HG02852 (cell line): ENCODE results near the gene MARCHF10.

ENCODE experiments used
- ATAC-seq: cut with Tn5 transposase; IDR thresholded peaks from one replicate; pipeline ENCODE4 v1.9.1; 2021; ENCODE audit warnings: mild to moderate bottlenecking, moderate library complexity; ENCODE audit not compliant: unreplicated experiment

The MARCHF10 gene

DNA sequence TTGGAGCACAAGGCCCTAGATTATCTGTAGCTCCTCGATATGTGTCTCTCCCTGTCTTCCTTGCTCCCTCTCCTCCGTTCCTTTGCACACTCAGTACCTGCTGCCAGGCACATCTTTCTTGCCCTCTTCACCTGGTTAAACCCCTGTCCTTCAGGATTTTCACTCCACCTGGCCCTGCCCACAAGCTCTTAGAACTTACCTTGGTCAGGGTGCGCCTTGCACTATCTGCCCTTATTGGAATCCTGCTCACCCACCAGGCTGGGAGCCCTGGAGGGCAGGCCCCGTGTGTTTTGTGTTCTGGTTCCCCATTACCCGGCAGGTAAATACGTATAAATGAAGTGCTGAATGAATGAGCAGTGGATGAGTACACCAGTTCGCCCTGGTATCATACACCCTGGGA lies 54.6 kb downstream of the MARCHF10 start:
- ATAC-seq: no peak

DNA sequence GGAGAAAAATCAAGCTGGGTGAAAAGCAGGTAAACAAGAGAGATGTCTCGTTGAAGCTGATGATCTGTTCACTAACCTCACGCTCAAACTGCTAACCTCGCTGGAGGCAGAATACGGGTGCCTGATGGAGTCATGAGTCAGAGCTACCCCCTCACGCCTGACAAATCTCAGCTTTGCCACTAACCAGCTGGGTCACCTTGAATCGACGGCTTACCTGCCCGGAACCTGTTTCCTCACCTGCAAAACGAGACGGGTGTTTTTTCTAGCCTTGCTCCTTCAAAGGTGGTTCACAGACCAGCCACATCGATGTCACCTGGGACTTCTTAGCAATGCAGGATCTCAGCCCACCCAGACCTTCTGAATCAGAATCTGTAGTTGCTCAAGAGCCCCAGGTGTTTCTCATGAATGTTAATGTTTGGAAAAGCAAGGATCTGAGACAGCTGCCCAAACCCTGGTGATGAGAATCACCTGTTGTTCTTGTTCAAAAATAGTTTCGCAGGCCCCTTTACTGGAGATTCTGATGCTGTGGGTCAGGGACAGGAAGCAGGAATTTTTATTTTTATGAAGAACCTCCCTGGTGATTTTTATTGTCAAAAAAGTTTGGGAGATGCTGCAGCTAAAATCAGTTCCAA lies 56.9 kb downstream of the MARCHF10 start:
- no peak for ATAC-seq

DNA sequence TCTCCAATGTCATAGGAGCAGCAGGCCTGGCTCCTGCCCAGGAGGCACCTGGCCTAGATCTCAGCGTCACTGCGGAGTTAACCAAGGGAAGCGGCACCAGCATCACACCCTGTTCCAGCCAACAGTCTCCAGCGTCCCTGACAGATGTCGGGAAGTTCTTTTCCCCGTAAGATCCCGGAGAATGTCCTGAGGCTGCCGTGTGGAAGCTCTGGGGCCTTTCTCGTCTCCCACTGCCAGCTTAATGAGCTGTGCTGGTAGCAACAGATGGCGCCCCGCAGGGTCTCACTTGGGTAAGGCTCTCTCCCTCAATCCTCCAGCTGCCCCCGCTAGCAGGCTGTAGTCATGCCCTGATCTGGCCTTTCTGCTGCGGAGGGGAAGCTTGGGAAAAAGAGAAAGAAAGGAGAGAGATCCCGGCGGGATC lies 57.5 kb downstream of the MARCHF10 start:
- no peak for ATAC-seq

DNA sequence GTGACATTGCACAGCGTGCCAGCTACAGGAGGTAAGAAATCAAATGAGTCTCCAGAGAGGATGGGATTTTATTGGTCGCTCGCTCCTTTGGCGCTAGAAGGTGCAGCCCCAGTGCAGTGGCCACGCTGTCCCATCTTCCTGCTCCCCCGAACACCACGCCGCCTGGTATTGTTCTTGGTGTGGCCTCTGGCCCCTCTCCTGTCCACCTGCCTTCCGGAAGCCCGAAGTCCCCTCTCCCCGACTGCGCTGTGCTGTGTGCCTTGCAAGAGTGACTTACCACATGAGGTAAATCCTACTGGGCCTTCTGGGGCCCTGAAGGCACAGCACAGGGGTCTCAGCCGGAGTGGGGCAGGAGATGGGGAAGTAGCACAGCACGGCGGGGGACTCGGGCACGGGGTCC lies 58.2 kb downstream of the MARCHF10 start:
- no peak for ATAC-seq

DNA sequence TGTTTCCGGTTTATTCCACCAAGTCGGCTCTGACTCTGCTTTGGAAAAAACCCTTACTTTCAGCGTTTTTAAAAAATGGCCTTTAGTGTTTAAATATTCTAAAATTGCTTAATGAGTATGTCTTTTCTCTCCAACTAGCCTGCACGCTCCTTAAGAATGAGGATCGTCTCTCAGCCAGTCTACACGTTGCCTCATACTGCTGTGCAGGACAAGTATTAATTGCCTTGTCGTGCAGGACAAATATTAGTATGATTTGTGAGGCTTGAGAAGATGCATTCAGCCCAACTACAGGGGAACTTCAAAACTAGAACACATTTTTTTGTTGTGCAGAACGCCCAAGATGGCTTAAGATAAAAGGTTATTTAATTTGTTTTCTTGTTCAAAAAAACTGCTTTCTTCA lies 61.2 kb downstream of the MARCHF10 start:
- no peak for ATAC-seq

DNA sequence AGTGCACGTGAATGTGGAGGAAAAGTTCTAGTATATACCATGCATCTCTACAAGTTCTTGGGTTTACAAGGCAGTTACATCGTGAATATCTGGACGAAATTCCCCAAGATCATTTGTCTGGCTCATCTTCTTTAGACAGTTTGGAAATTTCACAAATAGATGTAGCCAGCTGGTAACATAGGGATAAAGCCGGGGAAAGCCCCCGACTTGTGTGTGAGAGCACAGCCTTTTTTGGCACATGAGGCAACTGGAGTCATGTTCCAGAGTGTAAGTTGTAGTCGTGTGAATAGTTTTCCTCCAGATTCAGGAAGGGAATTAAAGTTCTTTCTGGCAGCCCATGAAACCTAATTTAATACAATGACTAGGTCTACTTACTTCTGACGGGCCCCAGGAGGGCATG lies 62.3 kb downstream of the MARCHF10 start:
- ATAC-seq: no peak

DNA sequence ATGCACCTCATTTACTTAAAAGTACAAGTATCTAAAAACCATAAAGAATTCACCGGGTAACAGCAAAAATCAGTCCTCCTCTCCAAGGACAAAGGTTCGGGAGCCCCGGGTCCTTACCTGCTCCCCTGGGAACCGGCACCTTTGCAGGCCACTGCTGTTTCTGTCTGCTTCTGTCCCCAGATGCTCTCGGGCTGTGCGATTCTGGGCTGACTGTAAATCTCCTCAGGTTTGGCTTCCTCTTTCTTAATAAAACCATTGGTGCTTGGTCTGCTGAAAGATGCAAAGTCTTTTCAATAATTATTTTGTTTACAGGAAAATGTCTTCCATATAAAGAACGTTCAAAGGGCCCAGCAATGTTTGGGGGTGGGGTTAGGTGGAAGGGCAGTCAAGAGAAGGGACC lies 63.9 kb downstream of the MARCHF10 start:
- no peak for ATAC-seq

DNA sequence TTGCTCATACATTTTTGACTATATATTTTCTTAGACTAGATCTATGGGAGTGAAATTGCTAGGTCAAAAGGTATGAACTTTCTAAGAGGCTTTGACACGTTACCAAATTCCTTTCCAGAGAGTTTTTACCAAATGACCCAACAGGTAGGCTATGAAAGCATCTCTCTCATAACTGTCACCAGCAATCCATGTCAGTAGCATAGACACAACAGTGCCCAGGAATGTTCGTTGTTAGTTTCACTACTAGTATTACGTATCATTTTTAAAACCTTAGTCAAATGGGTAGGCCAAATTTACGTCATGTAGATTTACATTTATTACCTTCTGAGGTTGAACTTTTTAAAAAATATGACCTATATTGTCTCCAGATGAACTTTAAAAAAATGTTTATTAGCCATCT lies 66.8 kb downstream of the MARCHF10 start:
- ATAC-seq: peak; percentile 67

DNA sequence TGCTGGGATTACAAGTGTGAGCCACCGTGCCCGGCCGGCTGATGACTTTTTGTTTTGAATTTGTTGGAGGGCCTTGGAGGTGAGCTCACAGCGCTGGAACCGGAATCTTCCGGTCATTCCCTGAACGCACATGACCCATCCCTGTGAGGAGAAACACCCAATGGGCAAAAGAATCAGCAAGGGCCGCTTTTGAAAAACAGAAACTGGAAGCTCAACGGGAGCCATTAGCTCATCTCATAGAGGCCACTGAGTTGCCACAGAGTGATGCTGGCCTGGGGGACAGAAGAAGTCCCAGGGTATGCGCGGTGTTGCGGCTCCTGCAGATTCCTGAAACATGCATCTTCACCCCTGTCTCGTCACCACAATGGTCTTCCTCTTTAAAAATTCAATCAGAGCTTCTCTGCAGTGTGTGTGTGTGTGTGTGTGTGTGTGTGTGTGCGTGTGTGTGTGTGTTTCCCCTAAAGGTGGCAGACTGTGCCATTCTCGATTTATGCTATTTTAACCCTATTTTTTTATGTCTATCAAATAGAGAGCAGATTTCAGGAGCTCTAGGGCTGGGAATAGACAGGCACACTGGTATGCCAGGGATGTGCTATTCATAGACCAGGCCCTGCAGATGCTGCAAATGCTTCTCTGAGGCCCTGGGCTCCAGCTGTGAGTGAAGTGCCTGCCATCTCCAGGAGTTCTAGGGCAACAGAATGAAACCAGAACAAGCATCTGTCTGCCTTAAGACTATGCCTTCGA lies 68.3 kb downstream of the MARCHF10 start:
- ATAC-seq: no peak

DNA sequence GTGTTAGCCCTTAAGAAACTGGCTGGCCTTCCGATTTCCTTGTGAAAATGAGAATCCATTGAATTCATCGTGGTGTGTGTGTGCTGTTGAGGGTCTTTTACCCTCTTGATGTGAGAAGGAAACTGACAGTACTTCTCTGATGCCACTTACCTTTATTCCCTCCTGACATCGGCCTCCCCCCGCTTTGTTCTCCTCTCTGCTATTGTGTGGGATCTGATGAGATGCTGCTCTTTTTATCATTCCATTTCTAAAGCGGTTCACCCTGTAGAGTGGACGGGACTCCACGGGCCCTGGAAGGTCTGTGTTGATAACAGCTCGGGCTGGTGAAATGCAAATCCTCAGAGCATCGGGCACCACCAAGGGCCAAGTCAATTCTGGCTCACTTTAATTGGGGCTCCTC lies 69.8 kb downstream of the MARCHF10 start:
- ATAC-seq: no peak

DNA sequence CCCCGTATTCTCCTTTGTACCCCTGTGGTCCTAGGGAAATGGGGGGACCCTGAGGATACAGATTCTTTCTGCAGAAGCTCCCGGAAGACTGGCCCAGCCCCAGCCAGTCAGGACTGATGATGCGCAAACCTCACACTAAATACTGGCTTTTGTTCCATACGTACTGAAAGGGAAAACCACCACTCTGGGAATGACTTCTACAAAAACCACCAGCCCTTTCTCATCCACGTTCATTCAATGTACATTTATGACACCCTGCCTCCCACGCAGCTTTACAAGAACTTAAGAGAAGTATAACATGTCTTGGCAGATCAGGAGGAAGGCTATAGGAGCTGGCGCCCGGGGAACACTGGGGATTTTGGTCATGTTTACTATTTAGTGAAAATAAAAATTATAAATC lies 70.6 kb downstream of the MARCHF10 start:
- peak; percentile 51 for ATAC-seq

DNA sequence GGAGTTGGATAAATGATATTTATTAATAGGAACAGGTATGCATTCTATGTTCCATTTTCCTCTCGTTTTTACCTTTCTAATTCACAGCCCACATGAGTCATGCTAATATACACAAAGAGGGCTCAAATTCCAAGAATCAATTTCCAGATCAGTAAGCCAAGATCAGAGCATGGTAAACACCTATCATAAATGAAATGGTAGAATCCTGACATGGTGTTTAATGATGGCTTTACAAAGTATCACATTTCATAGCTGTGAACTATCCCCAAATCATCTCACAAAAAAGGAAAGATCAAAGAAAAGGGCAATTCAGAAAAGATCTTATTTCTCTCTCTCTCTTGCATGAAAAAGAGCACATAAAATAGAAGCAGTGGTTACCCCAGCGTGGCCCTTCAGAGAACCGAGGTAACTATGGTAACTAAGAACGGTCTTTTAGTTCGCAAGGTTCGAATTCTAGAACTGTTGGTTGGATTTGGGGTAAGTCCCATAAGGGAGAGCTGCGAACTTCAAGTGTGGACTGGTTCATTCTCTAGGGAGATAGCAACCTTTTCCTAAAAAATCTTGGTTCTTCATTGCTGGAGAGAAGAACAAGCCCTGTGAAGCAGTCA lies 73.0 kb downstream of the MARCHF10 start:
- no peak for ATAC-seq

DNA sequence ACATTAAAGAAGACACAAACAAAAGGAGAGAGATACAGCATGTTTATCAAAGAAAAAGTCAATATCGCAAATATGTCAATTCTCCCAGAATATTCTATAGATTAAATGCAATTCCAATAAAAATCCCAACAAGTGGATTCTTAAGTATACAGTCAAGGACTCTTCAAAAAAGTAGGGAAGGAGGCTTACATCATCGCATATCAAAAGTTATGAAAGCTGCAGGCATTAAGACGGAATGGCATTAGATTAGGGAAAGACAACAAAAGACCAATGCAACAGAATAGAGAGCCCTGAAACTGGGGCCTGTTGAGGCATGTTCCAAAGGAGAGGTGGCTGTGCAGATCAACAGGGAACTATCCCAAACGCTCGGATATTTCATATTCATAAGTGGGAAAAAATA lies 76.0 kb downstream of the MARCHF10 start:
- ATAC-seq: no peak

DNA sequence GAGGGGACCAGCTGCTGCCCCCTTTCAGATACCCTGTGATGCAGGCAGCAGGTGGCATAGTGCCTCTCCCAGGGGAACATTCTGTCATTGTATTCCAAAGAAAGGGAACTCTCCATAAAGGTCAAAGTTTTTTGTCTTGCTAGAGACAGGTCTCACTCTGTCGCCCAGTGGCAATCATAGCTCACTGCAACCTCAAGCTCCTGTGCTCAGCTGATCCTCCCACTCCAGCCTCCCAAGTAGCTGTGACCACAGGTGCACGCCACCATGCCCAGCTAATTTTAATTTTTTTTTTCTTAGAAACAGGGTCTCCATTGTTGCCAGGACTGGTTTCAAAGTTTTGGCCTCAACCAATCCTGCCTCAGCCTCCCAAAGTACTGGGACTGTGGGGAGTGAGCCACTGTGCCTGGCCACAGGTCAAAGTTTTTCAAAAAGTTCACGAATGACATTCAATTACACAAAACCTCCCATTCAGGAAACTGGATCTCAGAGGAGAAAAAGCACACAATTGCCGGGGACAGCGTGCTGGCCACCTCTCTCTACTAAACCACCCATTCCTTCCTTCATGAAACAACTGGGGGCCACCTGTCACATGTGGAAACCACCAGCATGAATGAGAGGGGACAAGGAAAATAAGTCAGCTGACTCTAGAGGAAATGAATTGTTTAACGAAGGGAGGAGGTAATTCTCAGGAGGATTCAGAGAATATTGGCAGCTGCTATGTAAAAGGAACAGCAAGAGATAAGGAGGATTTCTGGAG lies 80.0 kb downstream of the MARCHF10 start:
- ATAC-seq: no peak

DNA sequence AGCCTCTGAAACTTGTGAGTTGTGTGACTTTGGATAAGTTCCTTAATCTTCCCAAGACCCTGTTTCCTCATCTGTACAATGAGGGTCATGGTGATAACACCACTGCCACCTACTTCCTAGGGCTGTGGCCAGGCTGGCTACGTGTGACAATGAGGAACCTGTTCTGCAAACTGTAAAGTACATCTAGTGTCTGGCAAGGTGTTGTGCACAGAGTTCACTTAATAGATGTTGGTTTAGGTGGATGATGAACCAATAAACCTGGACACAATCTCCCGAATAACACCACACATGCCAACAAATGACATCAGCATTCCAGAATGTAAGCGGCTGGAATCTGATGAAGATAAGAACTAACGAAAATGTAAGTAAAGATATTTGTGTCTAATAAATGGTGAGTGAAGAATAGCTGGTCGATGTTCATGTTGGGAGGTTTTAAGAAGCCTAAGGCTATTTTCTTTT lies 82.3 kb downstream of the MARCHF10 start:
- no peak for ATAC-seq

DNA sequence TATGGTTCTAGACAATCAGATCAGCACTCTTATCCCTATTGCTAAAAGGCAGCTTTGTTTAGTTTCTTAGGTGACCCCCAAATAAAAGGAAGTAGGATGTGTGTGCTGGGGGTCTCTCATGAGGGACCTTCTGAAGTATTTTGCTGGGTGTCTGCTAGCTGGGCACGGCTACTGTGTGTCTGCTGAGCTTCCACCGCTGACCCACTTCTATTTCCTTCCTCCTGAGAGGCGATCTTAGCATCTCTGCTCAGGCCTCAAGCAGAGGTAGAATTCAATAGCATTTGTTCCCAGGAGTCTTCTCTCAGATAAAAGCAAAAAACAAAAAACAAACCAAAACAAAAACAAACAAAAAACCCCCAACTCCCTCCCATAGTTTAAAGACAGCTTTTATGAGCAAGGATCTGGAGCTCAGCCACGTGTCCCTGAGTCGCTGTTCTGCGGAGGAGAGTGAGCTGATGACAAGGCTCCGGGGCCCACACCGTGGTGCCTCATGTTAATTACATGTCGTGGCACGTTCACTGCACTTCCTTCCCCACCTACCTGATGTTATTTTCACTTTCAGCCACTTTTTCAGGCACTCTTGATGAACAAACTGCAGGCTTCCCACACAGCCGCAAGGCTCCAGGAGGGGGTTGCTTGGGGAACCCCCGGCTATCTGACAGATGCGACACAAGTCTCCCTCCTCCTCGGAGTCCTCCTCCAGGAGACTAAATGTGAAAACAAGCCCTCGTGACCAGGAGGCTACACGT lies 83.5 kb downstream of the MARCHF10 start:
- ATAC-seq: peak; percentile 95

DNA sequence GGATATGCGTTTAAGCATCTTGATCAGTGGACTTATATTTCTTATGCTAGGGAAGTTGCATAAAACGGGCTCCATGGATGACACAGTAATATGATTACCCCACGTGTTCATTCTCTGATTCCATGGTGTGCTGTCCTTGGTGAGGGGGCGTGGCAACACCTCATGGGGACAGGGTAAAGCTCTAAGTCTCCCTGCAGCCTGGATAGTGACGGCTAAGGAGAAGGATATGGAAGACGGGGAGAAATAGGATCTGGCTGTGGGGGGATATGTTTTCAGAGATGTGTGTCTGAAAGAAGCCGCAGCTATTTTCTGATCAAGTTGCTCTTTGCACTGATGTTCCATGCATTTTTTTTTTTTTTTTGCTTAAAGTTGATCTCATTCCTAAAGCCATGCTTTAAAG lies 84.3 kb downstream of the MARCHF10 start:
- no peak for ATAC-seq

DNA sequence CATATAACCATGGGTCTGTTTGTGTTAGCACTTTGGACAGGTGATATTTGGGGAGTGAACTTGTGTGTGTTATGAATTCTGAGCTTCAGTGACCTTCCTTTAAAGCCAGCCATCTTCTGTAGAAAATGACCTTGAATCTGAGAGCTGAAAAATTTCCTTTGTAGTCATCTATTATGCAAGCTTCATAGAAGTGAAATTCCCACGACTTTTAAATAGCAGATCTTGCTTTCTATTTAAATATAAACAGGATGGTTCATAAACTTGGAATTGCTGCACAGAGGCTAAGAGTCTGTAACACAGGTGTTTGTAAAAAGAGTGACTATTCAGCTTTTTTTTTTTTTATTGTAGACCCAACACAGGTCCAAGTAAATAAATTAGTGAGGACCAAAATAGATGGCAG lies 85.5 kb downstream of the MARCHF10 start:
- ATAC-seq: no peak

DNA sequence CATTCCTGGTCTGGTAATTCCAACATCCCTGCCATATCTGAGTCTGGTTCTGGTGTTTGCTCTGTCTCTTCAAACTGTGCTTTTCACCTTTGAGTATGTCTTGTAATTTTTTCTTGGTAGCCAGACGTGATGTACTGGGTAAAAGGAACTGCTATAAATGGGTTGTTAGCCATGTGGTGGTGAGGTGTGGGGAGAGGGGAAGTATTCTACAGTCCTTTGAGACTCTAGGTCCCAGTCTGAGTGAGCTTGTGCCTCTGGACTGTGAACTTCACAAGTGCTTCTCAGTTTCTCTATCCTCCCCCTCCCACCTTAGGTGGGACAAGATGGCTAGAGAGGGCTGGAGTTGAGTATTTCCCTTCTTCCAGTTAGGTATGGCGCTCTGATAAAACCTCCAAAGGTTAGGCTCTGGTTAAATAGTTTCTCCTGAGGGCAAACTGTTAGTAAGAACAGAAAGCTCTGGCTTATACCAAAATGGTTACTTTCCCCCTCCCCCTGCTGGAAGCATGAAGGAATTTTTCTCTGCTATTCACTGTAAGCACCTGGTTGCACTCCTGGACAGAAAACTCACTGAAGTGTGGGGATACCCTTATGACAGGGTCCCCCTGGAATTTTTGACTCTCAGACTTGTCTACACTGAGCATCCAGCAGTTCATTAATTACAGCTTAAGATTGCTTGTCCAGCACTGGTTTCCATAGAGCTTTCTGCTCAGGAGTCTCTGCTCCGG lies 87.8 kb downstream of the MARCHF10 start:
- no peak for ATAC-seq

DNA sequence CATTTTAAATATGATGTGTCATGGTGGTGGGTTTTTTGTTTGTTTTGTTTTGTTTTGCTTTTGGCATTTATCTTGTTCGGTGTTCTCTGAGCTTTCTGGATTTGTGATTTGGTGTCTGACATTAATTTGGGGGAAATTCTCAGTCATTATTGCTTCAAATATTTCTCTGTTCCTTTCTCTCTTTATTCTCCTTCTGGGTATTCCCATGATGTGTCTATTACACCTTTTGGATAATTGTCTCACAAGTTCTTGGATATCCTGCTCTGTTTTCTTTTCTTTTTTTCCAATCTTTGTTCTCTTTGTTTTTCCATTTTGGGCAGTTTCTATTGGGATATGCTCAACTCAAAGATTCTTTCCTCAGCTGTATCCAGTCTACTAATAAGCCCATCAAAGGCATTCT lies 88.5 kb downstream of the MARCHF10 start:
- ATAC-seq: no peak
